Gastrocnemius medialis (tissue), 4 donors: ENCODE measurements around the gene HHLA2. TPM values are rescaled to one million over a fixed set of nuclear protein-coding genes. Genes with fewer than 3 reads are reported as not detected.
A peak's percentile ranks its signal among the peaks of the same experiment; 100 is the strongest.

Experiments
- ATAC-seq, 2 donors: fragments of 150-250 bp; one replicate each; pipeline ENCODE4 v1.9.1; 2016
- DNase-seq, 2 donors: peaks; one replicate each; pipeline ENCODE4 v3.0.0-alpha.2; 2019
- H3K27ac ChIP-seq, 4 donors: fragments of 200-600 bp; sonication (generic); 1 replicate in 1 of 4; 2 replicates in 3 of 4; pipeline ENCODE4 v1.5.1; 2016 to 2018; ENCODE audit warnings: mild to moderate bottlenecking in 2 of 4, moderate library complexity in 1 of 4
- H3K27me3 ChIP-seq, 3 donors: fragments of 200-600 bp; sonication (generic) in 2 of 3; 1 replicate in 1 of 3; 2 replicates in 2 of 3; pipeline versions ENCODE4 v1.5.1 to v1.6.0; 2016 to 2019; ENCODE audit warnings: mild to moderate bottlenecking in 1 of 3, moderate library complexity in 1 of 3
- H3K36me3 ChIP-seq, 2 donors: fragments of 200-600 bp; sonication (generic) in 1 of 2; one replicate each; pipeline ENCODE4 v1.5.1; 2017 to 2018
- H3K4me1 ChIP-seq, 2 donors: fragments of 200-600 bp; sonication (generic) in 1 of 2; one replicate each; pipeline ENCODE4 v1.5.1; 2016 to 2017; ENCODE audit warnings: mild to moderate bottlenecking in 2 of 2
- H3K4me3 ChIP-seq, 4 donors: fragments of 200-600 bp; sonication (generic) in 3 of 4; 1 replicate in 1 of 4; 2 replicates in 3 of 4; pipeline ENCODE4 v1.5.1; 2016 to 2019; ENCODE audit warnings: mild to moderate bottlenecking in 2 of 4
- H3K9me3 ChIP-seq, 3 donors: fragments of 200-600 bp; sonication (generic) in 2 of 3; 1 replicate in 1 of 3; 2 replicates in 2 of 3; pipeline ENCODE4 v1.5.1; 2016 to 2019
- POLR2A ChIP-seq, 2 donors: fragments of 450-650 bp; IDR thresholded peaks; one replicate each; pipeline ENCODE4 v1.6.1; 2017; ENCODE audit warnings: antibody characterized with exemption in 2 of 2, mild to moderate bottlenecking in 2 of 2, moderate library complexity in 2 of 2
- in situ Hi-C, 4 donors: fragments of 200-750 bp; cut with MboI; loops; one replicate each; pipeline versions ENCODE4 v1.15.0 to v1.8.0; 2017; ENCODE audit warnings: low sequenced_read_pairs in 4 of 4
- intact Hi-C: fragments of 100-400 bp; cut with DNase I; formaldehyde crosslinking; loops from one replicate; pipeline ENCODE4 v1.15.1; 2023; ENCODE audit warnings: low total_unique reads
- total RNA-seq, 4 donors: library from RNA; depleted of rRNA; stranded (reverse); fragments of >200 nt; gene quantifications; one replicate each; pipeline versions ENCODE4 v1.1.0 to v1.2.3, GENCODE V29; 2016
- TF ChIP-seq, protein P1 (sequence below), 5 experiments: fragments of 450-650 bp in 3 of 5; fragments of 200-600 bp in 2 of 5; sonication (generic) in 2 of 5; IDR thresholded peaks in 4 of 5; conservative IDR thresholded peaks in 1 of 5; 1 replicate in 4 of 5; 2 replicates in 1 of 5; pipeline ENCODE4 v1.5.1; 2016 to 2019; ENCODE audit warnings: antibody characterized with exemption in 5 of 5, mild to moderate bottlenecking in 3 of 5, moderate library complexity in 3 of 5

Gene HHLA2
- total RNA-seq, 4 donors from 2014 or later = 0.49 TPM; not detected in 3

DNA sequence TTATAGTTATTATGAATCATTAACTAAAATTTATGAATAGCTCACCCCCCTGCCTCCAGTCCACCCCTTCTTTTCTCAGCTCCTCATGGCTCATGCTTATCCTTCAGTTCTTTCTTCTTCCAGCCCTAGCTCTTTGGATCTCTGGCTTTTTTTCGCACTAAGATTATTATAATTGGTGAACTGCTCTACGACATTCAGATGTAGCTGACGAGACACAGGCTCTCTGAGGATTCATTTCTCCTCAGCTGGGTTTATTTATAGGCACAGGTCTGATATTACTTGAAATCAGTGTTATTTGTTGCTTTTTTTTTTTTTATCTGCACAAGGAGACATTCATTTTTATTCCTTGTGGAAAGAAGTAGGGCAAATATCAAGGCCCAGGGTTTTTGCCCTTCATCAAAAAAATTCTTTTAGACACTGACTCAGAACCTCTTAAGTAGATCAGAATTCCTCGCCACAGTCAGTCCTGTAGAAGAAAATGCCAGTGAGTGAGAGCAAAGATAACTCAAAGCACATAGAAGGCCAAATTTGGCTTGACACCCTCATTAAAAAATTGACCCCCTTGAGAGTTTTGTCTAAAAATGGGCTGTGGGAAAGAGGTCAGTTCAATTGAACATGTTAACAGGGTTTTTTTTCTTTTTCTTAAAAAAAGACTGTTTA lies 107.5 kb downstream of the HHLA2 start:
- Histone ChIP-seq H3K27me3 (no peaks in the 10 kb centered on the region), H3K4me1 (no peaks in the 10 kb centered on the region), H3K9me3 (no peaks in the 10 kb centered on the region), H3K27ac (no peak overlapping the region), H3K4me3 (no peak overlapping the region), H3K36me3 (no peaks in the 10 kb centered on the region)
- TF ChIP-seq, protein P1, sequence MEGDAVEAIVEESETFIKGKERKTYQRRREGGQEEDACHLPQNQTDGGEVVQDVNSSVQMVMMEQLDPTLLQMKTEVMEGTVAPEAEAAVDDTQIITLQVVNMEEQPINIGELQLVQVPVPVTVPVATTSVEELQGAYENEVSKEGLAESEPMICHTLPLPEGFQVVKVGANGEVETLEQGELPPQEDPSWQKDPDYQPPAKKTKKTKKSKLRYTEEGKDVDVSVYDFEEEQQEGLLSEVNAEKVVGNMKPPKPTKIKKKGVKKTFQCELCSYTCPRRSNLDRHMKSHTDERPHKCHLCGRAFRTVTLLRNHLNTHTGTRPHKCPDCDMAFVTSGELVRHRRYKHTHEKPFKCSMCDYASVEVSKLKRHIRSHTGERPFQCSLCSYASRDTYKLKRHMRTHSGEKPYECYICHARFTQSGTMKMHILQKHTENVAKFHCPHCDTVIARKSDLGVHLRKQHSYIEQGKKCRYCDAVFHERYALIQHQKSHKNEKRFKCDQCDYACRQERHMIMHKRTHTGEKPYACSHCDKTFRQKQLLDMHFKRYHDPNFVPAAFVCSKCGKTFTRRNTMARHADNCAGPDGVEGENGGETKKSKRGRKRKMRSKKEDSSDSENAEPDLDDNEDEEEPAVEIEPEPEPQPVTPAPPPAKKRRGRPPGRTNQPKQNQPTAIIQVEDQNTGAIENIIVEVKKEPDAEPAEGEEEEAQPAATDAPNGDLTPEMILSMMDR (IDR thresholded peaks at IDR 0.05 in 4 of 5, conservative IDR thresholded peaks at IDR 0.05 in 1 of 5) = no peak
- TF ChIP-seq POLR2A (IDR thresholded peaks at IDR 0.05) = no peak
- ATAC-seq = no peak
- no peak for DNase-seq
- in situ Hi-C loops = loop anchor here in 1 of 4 donors (25.0 kb wide), 1 partner anchor 467 kb away; no protein-coding TSS in a partner anchor
- intact Hi-C loops = no loop called here

DNA sequence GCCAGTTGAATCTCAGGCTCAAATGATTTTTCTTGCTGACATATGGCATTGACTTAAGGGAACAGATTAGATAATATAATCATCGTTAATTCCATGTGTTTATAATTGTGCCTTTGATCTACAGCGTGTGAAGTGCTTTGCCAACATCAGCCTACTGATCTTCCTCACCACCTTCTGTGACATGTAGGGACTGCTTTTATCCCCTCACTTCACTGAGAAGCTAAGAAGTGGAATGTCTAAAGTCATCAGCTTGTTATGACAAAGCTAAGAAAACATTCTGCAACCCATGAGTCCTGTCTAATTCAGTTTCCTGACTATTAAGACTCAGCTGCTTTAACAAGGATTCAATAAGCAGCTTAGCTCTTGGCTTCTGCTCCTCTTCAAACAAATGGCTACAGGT lies 108.0 kb downstream of the HHLA2 start:
- H3K36me3 ChIP-seq = no peaks in the 10 kb centered on the region
- no peaks in the 10 kb centered on the region for H3K4me1 ChIP-seq
- ATAC-seq (no peak), DNase-seq (no peak)
- intact Hi-C loops (no loop called here), in situ Hi-C loops (loop anchor here in 1 of 4 donors (25.0 kb wide), 1 partner anchor 467 kb away; no protein-coding TSS in a partner anchor)
- H3K27me3 ChIP-seq = no peaks in the 10 kb centered on the region
- no peaks in the 10 kb centered on the region for H3K9me3 ChIP-seq
- H3K27ac ChIP-seq = no peak overlapping the region
- no peak overlapping the region for H3K4me3 ChIP-seq
- TF ChIP-seq POLR2A (IDR thresholded peaks at IDR 0.05) = no peak
- TF ChIP-seq, protein P1 (IDR thresholded peaks at IDR 0.05 in 4 of 5, conservative IDR thresholded peaks at IDR 0.05 in 1 of 5) = no peak

DNA sequence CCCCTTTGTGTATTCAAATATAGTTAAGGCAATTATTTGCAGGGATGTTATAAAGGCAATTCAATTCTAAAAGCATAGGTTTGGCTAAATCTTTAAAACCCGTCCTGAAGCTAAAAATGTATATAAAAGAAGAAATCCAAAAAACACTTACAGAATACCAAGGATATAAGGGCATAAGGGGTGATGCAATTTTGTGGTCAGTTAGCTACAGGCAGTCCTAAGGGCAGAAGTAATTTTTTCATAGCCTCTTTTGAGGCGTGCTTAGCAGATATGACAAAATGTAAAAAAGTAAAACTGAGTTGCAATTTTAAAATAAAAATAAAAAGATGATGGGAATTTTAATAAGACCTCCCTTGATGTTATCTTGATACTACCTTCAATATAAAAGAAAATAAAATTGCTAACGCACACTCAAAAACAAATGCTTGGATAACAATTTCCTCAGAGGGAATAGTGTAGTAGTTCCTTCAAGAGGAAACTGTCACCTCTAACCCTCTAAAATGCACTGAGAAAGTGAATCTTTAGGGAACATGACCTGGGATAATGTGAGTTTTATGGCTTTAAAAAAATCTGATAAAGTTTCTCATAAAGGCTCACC lies 109.8 kb downstream of the HHLA2 start:
- no peak overlapping the region for H3K27ac ChIP-seq
- no peak overlapping the region for H3K4me3 ChIP-seq
- H3K9me3 ChIP-seq = no peaks in the 10 kb centered on the region
- TF ChIP-seq, protein P1 (IDR thresholded peaks at IDR 0.05 in 4 of 5, conservative IDR thresholded peaks at IDR 0.05 in 1 of 5) = no peak
- no peak for TF ChIP-seq POLR2A (IDR thresholded peaks at IDR 0.05)
- in situ Hi-C loops = loop anchor here in 1 of 4 donors (25.0 kb wide), 1 partner anchor 469 kb away; no protein-coding TSS in a partner anchor
- ATAC-seq (no peak), DNase-seq (no peak)
- intact Hi-C loops = no loop called here
- no peaks in the 10 kb centered on the region for H3K4me1 ChIP-seq
- H3K27me3 ChIP-seq = no peaks in the 10 kb centered on the region
- H3K36me3 ChIP-seq = no peaks in the 10 kb centered on the region

DNA sequence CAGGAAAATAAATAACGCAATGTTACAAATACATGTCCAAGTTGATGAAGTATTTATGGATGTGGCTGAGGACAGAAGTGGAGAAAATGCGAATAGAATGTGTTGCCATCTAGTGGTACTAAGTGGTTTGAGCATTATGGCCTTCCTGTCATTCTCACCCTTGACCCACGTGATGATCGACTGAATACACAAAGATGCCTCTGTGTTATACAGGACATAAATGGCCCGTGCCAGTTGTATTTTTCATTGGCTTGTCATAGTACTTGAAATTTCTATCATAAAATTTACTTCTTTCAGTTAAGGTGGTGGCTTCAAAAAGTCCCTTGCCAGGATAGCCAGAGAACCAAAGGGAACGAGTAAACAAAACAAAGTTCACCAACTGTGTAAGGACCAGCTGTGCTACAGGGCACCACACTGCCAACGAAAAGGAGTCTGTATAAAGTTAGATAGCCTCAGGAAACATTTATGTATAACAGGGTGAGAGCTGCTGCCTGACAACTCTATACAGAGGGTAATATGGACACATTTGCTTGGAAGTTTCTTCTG lies 110.4 kb downstream of the HHLA2 start:
- ATAC-seq = peak in 1 of 2 donors; percentile 56
- intact Hi-C loops (no loop called here), in situ Hi-C loops (loop anchor here in 1 of 4 donors (25.0 kb wide), 1 partner anchor 469 kb away; no protein-coding TSS in a partner anchor)

More for the DNA sequence above, 110.4 kb downstream of the HHLA2 start:
- Histone ChIP-seq H3K4me3 (no peak overlapping the region), H3K27me3 (no peaks in the 10 kb centered on the region), H3K9me3 (no peaks in the 10 kb centered on the region), H3K27ac (no peak overlapping the region), H3K4me1 (no peaks in the 10 kb centered on the region), H3K36me3 (no peaks in the 10 kb centered on the region)
- TF ChIP-seq POLR2A (IDR thresholded peaks at IDR 0.05) = no peak
- TF ChIP-seq, protein P1 (IDR thresholded peaks at IDR 0.05 in 4 of 5, conservative IDR thresholded peaks at IDR 0.05 in 1 of 5) = peak in 1 of 5 experiments; percentile 56
- no peak for DNase-seq
